Upper lobe of left lung (tissue), 6 donors: ENCODE data around the gene BDNF. TPM values are rescaled to one million over a fixed set of nuclear protein-coding genes. Genes with fewer than 3 reads are reported as not detected.

Experiments used
- ATAC-seq, 2 donors: fragments of 200-7000 bp; cut with Tn5 transposase; one replicate each; pipeline ENCODE4 v1.9.1; 2022; ENCODE audit warnings: mild to moderate bottlenecking in 2 of 2, moderate library complexity in 2 of 2; ENCODE audit not compliant: low FRiP score in 2 of 2
- DNase-seq, 2 donors: peaks; one replicate each; pipeline ENCODE4 v3.0.0-alpha.2; 2019 to 2020
- H3K27ac ChIP-seq, 4 donors: fragments of 200-600 bp; sonication (generic); one replicate each; pipeline ENCODE4 v1.5.1; 2016 to 2019
- H3K27me3 ChIP-seq, 4 donors: fragments of 200-600 bp; sonication (generic); one replicate each; pipeline ENCODE4 v1.5.1; 2017 to 2019
- H3K36me3 ChIP-seq, 4 donors: fragments of 200-600 bp; sonication (generic); one replicate each; pipeline ENCODE4 v1.5.1; 2016 to 2019
- H3K4me1 ChIP-seq, 4 donors: fragments of 200-600 bp; sonication (generic); one replicate each; pipeline ENCODE4 v1.5.1; 2018 to 2019
- H3K4me3 ChIP-seq, 4 donors: fragments of 200-600 bp; sonication (generic); one replicate each; pipeline ENCODE4 v1.5.1; 2017 to 2019; ENCODE audit warnings: mild to moderate bottlenecking in 2 of 4, moderate library complexity in 1 of 4
- H3K9me3 ChIP-seq, 4 donors: fragments of 200-600 bp; sonication (generic); one replicate each; pipeline ENCODE4 v1.5.1; 2018 to 2019
- EP300 ChIP-seq, 4 donors: sonication (generic); formaldehyde crosslinking; IDR thresholded peaks; one replicate each; pipeline ENCODE4 v1.5.1; 2017; ENCODE audit warnings: antibody characterized with exemption in 4 of 4, control low read depth in 2 of 4
- POLR2A ChIP-seq, 4 donors: fragments of 450-650 bp; IDR thresholded peaks; one replicate each; pipeline ENCODE4 v1.5.1; 2016 to 2017; ENCODE audit warnings: antibody characterized with exemption in 4 of 4, mild to moderate bottlenecking in 2 of 4
- POLR2AphosphoS5 ChIP-seq, 2 donors: sonication (generic); formaldehyde crosslinking; IDR thresholded peaks; one replicate each; pipeline ENCODE4 v1.5.1; 2017; ENCODE audit warnings: antibody characterized with exemption in 2 of 2
- WGBS, 2 donors: methylation state at CpG; one replicate each; pipeline ENCODE4 v1.1.5; 2017 to 2018; 5-methylcytosine and 5-hydroxymethylcytosine counted together
- total RNA-seq, 6 donors: library from RNA; depleted of rRNA in 4 of 6; stranded (reverse); fragments of >200 nt in 4 of 6; gene quantifications; one replicate each; pipeline versions ENCODE4 v1.1.0 to v1.2.1, GENCODE V29; 2016 to 2021
- TF ChIP-seq, protein P1 (sequence below), 6 experiments: fragments of 450-650 bp in 4 of 6; fragments of 200-600 bp in 2 of 6; sonication (generic) in 2 of 6; IDR thresholded peaks; one replicate each; pipeline ENCODE4 v1.5.1; 2016 to 2019; ENCODE audit warnings: antibody characterized with exemption in 6 of 6
- donor health status: DM: no; HTN: no; CAD: no; lungs with moderate emphysema.
- donor health status: DM: no; HTN: yes; CAD: no; lungs with severe emphysema.

BDNF gene
- total RNA-seq, 6 donors from 2014 or later, result 1.0 to 5.4 (median 3.8) TPM

DNA sequence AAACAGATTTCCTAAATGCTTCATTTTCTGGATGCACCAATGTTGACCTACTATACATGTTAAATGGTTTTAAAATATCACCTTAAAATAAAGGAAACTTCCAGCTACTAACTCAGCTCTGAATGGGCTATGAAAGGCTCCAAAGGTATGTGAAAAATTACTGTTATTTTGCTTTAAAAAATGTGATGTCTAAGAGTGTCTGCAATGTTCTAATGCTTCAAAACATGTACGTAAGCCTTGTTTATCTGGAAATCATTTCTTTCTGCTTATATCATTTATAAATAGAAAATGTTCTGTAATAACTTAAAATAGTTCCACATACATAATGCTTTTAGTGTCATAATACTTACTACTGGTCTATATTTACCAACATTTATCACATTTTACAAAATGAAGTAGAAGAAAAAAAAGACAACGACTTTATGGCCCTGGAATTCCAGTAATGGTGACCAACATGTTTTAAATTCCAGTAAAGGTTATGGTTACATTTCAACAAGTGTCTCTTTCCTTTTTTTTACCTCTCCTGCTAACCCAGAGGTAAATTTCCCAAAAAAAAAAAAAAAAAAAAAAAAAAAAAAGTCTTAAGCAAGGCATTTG lies 2.5 kb downstream of the BDNF start:
- no peaks in the 10 kb centered on the region for H3K9me3 ChIP-seq

DNA sequence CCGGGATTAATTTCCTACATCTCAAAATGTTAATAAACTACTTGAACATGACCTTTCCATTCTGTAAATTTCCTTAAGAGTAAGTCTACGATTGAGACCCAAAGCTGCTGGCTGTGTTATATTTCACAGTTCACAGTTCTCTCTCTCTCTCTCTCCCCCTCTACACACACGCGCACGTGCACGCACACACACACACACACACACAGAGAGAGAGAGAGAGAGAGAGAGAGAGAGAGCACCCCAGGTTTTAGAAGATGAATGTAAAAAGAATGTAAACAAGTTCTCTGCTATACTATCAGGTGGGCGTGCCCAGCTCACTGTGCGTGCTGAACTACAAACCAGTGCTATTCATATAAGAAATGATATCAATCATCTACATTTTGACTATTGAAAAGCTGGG lies 3.3 kb downstream of the BDNF start:
- WGBS, 2 donors, result 28 to 33% methylated on average over 8 of the region's 8 CpGs
- ATAC-seq (no peak), DNase-seq (no peak)
- Histone ChIP-seq H3K27me3 (peaks cover 0 to 26% (median 11%) of the 10 kb centered on the region in 4 donors), H3K9me3 (no peaks in the 10 kb centered on the region), H3K27ac (no peak overlapping the region), H3K4me1 (peaks cover 26 to 35% (median 30%) of the 10 kb centered on the region in 4 donors), H3K4me3 (no peak overlapping the region), H3K36me3 (no peaks in the 10 kb centered on the region)
- TF ChIP-seq, protein P1, sequence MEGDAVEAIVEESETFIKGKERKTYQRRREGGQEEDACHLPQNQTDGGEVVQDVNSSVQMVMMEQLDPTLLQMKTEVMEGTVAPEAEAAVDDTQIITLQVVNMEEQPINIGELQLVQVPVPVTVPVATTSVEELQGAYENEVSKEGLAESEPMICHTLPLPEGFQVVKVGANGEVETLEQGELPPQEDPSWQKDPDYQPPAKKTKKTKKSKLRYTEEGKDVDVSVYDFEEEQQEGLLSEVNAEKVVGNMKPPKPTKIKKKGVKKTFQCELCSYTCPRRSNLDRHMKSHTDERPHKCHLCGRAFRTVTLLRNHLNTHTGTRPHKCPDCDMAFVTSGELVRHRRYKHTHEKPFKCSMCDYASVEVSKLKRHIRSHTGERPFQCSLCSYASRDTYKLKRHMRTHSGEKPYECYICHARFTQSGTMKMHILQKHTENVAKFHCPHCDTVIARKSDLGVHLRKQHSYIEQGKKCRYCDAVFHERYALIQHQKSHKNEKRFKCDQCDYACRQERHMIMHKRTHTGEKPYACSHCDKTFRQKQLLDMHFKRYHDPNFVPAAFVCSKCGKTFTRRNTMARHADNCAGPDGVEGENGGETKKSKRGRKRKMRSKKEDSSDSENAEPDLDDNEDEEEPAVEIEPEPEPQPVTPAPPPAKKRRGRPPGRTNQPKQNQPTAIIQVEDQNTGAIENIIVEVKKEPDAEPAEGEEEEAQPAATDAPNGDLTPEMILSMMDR (IDR thresholded peaks at IDR 0.05), result no peak
- TF ChIP-seq EP300 (IDR thresholded peaks at IDR 0.05), result no peak
- TF ChIP-seq POLR2A (IDR thresholded peaks at IDR 0.05), result no peak
- TF ChIP-seq POLR2AphosphoS5 (IDR thresholded peaks at IDR 0.05), result no peak

More for the DNA sequence above, 2.5 kb downstream of the BDNF start:
- DNase-seq (no peak), ATAC-seq (no peak)
- 47 to 51% methylated on average over 2 of the region's 2 CpGs for WGBS, 2 donors
- TF ChIP-seq POLR2A (IDR thresholded peaks at IDR 0.05) (no peak), POLR2AphosphoS5 (IDR thresholded peaks at IDR 0.05) (no peak), EP300 (IDR thresholded peaks at IDR 0.05) (no peak)
- TF ChIP-seq, protein P1 (IDR thresholded peaks at IDR 0.05), result no peak
- Histone ChIP-seq H3K27me3 (peaks cover 0 to 26% (median 11%) of the 10 kb centered on the region in 4 donors), H3K36me3 (no peaks in the 10 kb centered on the region), H3K27ac (no peak overlapping the region), H3K4me1 (peaks cover 26 to 35% (median 31%) of the 10 kb centered on the region in 4 donors), H3K4me3 (no peak overlapping the region)

DNA sequence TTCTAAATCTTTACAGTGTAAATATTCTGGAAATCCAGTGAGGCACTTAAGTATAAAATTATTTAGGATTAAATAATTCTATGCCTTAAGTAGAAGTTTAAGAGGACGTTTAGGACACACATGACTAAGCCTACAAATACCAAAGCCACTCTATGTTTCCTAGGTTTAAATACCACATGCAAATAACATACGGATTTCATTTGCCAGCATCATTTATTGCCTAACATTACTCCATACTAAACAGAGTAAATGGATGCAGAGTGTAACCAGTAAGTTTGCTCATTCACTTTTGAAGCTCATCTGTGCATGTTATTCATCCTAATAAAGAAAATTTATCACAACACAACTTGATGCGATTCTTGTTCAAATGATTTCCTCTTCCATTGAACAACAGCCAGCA lies 4.1 kb downstream of the BDNF start:
- H3K4me3 ChIP-seq, result no peak overlapping the region
- H3K36me3 ChIP-seq, result no peaks in the 10 kb centered on the region
- peaks cover 21 to 27% (median 24%) of the 10 kb centered on the region in 4 donors for H3K4me1 ChIP-seq
- no peaks in the 10 kb centered on the region for H3K9me3 ChIP-seq
- TF ChIP-seq POLR2A (IDR thresholded peaks at IDR 0.05) (no peak), POLR2AphosphoS5 (IDR thresholded peaks at IDR 0.05) (no peak)
- no peak overlapping the region for H3K27ac ChIP-seq
- ATAC-seq (no peak), DNase-seq (no peak)
- peaks cover 0 to 26% (median 11%) of the 10 kb centered on the region in 4 donors for H3K27me3 ChIP-seq
- WGBS, 2 donors, result 56 to 60% methylated on average over 3 of the region's 3 CpGs

DNA sequence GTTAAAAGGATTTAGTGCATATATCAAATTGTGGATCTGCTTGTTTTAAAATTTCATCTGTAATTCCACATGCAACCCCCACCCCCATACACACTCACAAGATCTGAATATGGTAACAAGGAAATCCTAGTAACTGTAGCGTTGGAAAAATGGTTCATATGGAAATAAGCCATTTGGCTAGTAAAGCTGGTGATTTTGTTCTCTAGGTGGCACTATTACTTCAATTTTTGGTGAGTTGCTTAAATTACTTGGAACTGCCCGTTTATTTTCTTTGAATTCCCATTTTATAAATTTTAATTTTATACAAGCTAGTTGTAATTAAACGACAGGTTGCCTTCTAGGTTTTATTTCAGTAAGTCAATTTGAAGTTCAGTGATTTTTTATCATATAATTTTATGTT lies 5.3 kb downstream of the BDNF start:
- Histone ChIP-seq H3K4me1 (peaks cover 13 to 16% (median 15%) of the 10 kb centered on the region in 4 donors), H3K9me3 (no peaks in the 10 kb centered on the region), H3K27ac (no peak overlapping the region), H3K4me3 (no peak overlapping the region), H3K36me3 (no peaks in the 10 kb centered on the region), H3K27me3 (peaks cover 0 to 15% (median 5%) of the 10 kb centered on the region in 4 donors)
- 19 to 23% methylated on average over 3 of the region's 3 CpGs for WGBS, 2 donors
- TF ChIP-seq, protein P1 (IDR thresholded peaks at IDR 0.05), result no peak
- TF ChIP-seq POLR2AphosphoS5 (IDR thresholded peaks at IDR 0.05) (no peak), EP300 (IDR thresholded peaks at IDR 0.05) (no peak), POLR2A (IDR thresholded peaks at IDR 0.05) (no peak)
- DNase-seq (no peak), ATAC-seq (no peak)

DNA sequence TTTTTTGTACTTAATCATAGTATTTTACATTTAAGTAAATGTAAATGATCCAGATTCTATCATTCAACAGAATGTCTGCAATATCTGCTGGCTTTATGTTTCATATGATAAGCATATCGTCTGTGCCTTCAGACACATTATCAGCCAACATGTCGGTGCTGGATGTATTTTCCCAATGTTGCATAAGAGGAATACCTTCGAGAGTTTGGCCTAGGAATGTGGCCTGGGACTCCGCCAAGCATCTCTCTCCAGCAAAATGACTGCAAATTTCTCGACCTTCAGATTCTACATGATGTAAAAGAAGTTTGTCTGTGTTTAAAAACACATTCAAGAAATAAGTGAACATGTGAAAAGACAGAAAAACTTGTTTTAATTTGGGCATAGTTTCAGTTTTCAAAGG lies 6.9 kb downstream of the BDNF start:
- DNase-seq (no peak), ATAC-seq (no peak)
- H3K4me3 ChIP-seq, result no peak overlapping the region
- H3K27me3 ChIP-seq, result peaks cover 0 to under 1% (median 0%) of the 10 kb centered on the region in 4 donors
- 61 to 62% methylated on average over 5 of the region's 5 CpGs for WGBS, 2 donors
- H3K27ac ChIP-seq, result no peak overlapping the region
- TF ChIP-seq POLR2AphosphoS5 (IDR thresholded peaks at IDR 0.05) (no peak), EP300 (IDR thresholded peaks at IDR 0.05) (no peak), POLR2A (IDR thresholded peaks at IDR 0.05) (no peak)
- TF ChIP-seq, protein P1 (IDR thresholded peaks at IDR 0.05), result no peak
- H3K9me3 ChIP-seq, result no peaks in the 10 kb centered on the region
- H3K36me3 ChIP-seq, result no peaks in the 10 kb centered on the region
- H3K4me1 ChIP-seq, result no peaks in the 10 kb centered on the region
